ENCODE results near the gene IFNB1.

The IFNB1 gene

DNA sequence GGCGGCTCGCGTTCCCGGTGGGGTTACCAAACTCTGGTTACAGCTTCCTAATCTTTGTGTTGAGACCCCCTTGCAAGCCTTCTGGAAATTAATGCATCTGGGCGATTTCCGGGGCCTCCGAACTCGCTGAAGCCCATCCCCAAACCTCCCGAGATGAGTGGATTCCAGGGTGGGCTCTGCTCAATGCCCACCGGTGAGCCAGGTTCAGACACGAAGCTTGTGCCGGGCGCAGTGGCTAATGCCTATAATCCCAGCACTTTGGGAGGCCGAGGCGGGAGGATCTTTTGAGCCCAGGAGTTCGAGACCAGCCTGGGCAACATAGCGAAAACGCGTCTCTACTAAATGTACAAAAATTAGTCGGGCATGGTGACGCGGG lies 45.9 kb downstream of the IFNB1 start:
- TF ChIP-seq YY1 (IDR thresholded peaks at IDR 0.05; ENCODE audit: low read depth) (no peak), CREB1 (IDR thresholded peaks at IDR 0.05; ENCODE audit: low read depth) (no peak), TCF12 (IDR thresholded peaks at IDR 0.05; ENCODE audit: low read depth) (no peak), REST (IDR thresholded peaks at IDR 0.05; ENCODE audit: low read depth) (no peak), RAD21 (IDR thresholded peaks at IDR 0.05; ENCODE audit: low read depth) (no peak), ZBTB7A (IDR thresholded peaks at IDR 0.05; ENCODE audit: low read depth) (no peak), USF1 (IDR thresholded peaks at IDR 0.05) (no peak), TEAD4 (IDR thresholded peaks at IDR 0.05) (no peak), EGR1 (IDR thresholded peaks at IDR 0.05) (no peak), NFIC (IDR thresholded peaks at IDR 0.05) (no peak), TAF1 (IDR thresholded peaks at IDR 0.05; ENCODE audit: low read depth) (no peak), CEBPB (IDR thresholded peaks at IDR 0.05) (no peak), MAX (IDR thresholded peaks at IDR 0.05) (no peak), FOXM1 (IDR thresholded peaks at IDR 0.05; ENCODE audit: borderline replicate concordance, low read depth) (no peak), EP300 (IDR thresholded peaks at IDR 0.05; ENCODE audit: borderline replicate concordance) (no peak)

GRCh38 chr9:21031091-21031807 lies 46.5 kb downstream of the IFNB1 start, which contains the start of gene HACD4:
Gene HACD4, minus strand, starts transcription at chr9:21031640. Its CDS starts 50 bp downstream, at chr9:21031590.
- TF ChIP-seq RAD21 (IDR thresholded peaks at IDR 0.05; ENCODE audit: low read depth) = no peak; the same call in 1 of the 2 replicates
- peak; percentile 49 for TF ChIP-seq MAX (IDR thresholded peaks at IDR 0.05)
- TF ChIP-seq TCF12 (IDR thresholded peaks at IDR 0.05; ENCODE audit: low read depth) = 0 out of 2 replicates have a peak, but pooled peaks have one; percentile 14

- TF ChIP-seq EP300 (IDR thresholded peaks at IDR 0.05; ENCODE audit: borderline replicate concordance) (no peak), YY1 (IDR thresholded peaks at IDR 0.05; ENCODE audit: low read depth) (no peak), REST (IDR thresholded peaks at IDR 0.05; ENCODE audit: low read depth) (no peak), TCF12 (IDR thresholded peaks at IDR 0.05; ENCODE audit: low read depth) (no peak)
Measured at GRCh38 chr9:21030389-21031035, 47.2 kb downstream of the IFNB1 start.

- TF ChIP-seq RAD21 (IDR thresholded peaks at IDR 0.05; ENCODE audit: low read depth) (no peak), FOXM1 (IDR thresholded peaks at IDR 0.05; ENCODE audit: borderline replicate concordance, low read depth) (no peak), USF1 (IDR thresholded peaks at IDR 0.05) (no peak), NFIC (IDR thresholded peaks at IDR 0.05) (no peak), REST (IDR thresholded peaks at IDR 0.05; ENCODE audit: low read depth) (no peak), MAX (IDR thresholded peaks at IDR 0.05) (no peak), CEBPB (IDR thresholded peaks at IDR 0.05) (no peak)
Measured at GRCh38 chr9:21029661-21030060, 48.1 kb downstream of the IFNB1 start.

All from Ishikawa (cell line).